CD4-positive, alpha-beta T cell treated with Interferon gamma for 1 hour (primary cell): ENCODE data around the gene SERPINA10.
"Not testable (repeated sequence)": the region's sequence is repeated elsewhere in the genome, so short reads cannot be mapped to it uniquely, and the experiment has no call there.

ENCODE experiments used
- DNase-seq: peaks from one replicate; pipeline ENCODE4 v3.0.0-alpha.2; 2020

Gene SERPINA10

DNA sequence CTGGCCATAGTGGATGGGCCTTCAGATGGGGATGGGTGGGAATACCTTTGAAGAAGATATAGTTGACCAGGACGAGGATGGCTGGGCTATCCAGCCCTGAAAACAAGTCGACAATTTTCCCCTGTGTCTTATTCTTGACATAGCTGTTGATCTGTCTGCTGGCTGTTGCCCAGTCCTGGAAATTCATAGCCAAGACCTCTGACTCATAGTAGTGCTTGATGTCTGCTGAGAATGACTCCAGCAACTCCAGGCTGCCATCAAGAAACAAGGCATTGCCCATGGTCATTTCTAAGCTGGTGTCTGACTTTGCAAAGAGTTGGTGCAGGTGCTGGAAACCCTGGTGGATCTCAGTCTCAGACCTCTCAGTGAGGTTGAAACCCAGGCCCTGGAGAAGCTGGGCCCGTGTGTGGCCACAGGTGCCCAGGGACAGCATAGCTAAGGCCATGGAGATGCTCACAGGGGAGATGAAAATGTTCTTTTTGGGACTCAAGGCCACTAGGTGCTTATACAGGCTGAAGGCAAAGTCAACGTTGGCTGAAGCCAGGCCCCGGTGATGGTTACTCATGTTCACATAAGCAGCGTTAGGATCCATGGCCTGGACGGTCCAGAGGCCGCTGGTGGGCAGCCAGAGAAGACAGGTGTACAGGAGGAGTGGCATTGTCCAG is 21.1 kb upstream of the SERPINA10 start:
- DNase-seq = no peak

DNA sequence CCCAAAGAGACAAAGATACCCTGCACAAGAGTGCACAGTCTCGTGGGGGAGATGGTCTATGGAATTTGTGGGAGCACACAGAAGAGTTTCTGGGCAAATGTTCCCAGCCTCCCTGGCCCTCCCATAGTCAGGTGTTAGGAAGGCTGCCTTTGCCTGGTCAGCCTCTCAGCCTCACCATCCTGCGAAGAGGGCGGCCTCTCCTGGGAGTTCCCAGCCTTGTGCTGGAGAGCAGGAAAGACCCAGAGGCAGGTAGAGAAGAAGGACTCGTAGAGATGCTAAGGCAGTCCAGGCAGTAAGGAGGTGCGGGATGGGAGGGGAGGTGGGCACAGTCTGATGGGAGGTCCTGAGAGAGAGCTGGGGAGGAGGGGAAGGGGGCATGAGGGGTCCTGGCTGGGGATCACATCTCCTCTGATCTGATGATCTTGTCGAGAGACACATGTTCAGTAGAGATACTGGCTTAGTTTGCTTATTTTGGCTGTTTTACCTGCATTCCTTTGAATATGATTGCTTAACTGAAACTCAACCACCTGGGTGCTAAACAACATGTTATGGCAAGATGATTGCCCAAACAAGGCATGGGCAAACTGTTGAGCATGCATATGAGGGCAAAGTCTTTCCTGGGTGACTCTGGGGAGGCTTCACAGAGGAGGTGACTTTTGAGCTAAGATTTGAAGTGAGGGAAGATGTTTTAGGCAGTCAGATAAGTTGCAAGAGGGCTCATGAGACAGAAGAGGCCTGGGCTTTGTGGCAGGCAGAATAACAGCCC is 19.6 kb upstream of the SERPINA10 start:
- no peak for DNase-seq

GRCh38 chr14:94310248-94310647 is 17.2 kb upstream of the SERPINA10 start:
- DNase-seq = no peak

DNA sequence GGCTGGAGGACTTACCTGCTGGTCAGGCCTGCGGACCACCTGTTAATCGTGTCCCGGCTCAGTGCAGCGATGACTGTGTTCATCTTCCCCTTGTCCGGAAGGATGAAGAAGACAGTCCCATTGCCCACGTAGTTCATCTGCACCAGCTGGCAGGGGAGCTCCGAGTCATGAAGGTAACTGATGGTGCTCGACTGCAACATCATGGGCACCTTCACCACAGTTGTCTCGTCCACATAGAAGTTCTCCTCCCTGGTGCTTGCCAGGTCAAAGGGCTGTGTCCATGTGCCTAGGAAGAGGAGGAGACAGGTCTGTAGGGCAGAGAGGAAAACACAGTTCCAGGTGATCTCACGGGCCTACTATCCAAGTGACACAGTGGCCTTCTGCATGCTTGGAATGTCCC is 16.7 kb upstream of the SERPINA10 start:
- no peak for DNase-seq

DNA sequence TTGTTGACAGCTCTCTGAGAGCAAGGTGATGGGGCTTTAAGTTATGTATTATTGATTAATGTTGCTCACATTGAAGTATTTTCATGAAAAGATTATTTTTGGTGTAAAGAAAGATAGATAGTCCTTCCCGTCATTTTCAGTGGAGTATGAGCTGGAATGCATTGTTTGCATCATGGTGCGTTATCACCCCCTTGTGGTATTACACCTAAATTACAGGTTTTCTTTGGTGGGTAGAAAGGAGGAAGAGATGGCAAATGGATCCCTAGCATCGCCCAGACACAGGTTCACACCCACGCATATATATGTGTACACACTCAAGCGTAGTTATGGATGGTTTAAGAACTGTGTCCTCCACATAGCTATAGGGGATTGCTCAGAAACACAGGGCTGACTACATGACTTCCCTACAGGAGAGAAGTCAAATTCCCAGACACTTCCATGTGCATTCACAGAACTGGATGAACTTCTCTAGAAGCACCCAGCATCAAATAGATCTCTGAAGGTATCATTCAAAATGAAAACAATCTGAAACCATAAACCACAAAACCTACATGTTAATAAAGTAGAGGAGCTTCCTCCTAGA is 14.4 kb upstream of the SERPINA10 start:
- DNase-seq = no peak

DNA sequence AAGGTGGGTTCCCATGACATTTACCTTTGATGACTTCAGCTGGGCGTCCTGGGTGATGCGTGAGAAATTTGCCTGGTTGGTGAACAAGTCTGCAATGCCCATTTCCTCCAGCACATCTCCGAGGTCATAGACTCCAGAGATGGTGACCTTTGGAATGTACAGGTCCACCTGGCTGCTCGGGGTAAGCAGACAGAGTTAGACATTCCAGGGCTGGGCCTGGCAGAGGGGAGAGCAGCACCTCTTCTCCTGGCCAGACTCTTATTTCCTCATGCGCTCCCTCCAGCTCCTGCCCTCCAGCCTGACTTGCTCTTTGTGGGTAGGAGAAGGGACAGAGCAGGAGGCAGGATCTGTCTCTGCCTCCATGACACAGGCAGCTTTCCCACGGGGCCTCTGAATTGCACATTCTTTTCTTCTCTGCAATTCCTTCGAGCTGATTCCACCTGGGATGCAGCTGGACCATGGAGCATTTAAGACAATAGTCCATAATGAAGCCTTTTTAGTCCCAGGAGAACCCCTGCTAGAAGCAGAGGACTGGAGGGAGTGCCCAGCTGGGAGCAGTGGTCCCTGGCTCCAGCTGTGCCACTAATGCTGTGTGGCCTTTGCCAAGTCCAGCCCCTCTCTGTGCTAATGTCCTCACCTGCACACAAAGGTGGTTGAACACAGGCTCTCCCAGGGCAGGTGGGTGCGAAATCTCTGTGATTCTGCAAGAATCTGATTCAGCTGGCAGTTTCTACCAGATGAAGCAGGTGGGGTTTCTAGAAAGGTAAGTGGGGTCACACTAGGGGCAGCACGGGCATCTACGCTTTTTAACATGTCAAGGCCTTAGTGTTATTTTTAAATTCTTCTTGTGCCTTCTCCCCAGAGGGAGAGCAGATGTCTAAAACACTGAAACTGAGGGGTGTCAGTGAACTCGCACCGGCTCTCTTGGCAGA is 13.2 kb upstream of the SERPINA10 start:
- no peak for DNase-seq

DNA sequence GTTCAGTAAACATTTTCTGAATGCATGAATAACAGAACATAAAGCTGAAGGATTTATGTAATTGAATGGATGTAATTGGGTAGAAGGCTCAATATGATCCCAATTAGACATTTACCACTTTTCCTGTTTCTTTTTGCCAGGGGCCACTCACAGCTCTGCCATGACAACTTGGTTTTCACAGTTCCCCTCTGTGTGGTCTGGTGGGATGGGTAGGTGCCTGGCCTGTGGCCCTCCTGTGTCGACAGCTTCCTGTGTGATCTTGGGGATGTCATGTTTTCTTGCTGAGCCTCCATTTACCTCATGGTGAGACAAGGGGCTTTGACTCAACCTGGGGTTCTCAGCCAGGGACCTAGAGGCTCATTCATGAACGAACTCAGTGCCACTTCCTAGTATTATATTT is 12.6 kb upstream of the SERPINA10 start:
- no peak for DNase-seq

GRCh38 chr14:94304243-94304642 is 11.2 kb upstream of the SERPINA10 start:
- DNase-seq = no peak

DNA sequence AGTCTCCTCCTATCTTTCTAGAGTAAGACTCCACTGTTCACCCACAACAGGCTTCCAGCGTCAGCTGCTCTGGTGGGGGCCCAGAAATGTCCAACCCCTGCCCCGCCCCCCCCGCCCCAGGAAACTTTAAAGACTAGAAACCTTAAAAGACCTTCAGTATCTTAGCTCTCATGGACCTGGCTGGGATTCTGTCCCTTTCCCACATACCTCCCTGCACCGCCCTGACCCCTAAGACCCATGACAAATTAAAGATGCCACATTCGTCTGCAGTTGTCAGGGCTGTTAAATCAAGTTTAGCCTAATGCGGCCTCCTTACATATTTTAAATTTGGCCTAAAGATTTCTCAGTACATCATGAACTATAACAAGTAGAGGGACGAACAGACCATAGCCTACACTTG is 10.0 kb upstream of the SERPINA10 start:
- no peak for DNase-seq

GRCh38 chr14:94298130-94298529 is 5.1 kb upstream of the SERPINA10 start:
- no peak for DNase-seq

- not testable (repeated sequence) for DNase-seq
Measured at GRCh38 chr14:94296181-94296545, 3.1 kb upstream of the SERPINA10 start.

DNA sequence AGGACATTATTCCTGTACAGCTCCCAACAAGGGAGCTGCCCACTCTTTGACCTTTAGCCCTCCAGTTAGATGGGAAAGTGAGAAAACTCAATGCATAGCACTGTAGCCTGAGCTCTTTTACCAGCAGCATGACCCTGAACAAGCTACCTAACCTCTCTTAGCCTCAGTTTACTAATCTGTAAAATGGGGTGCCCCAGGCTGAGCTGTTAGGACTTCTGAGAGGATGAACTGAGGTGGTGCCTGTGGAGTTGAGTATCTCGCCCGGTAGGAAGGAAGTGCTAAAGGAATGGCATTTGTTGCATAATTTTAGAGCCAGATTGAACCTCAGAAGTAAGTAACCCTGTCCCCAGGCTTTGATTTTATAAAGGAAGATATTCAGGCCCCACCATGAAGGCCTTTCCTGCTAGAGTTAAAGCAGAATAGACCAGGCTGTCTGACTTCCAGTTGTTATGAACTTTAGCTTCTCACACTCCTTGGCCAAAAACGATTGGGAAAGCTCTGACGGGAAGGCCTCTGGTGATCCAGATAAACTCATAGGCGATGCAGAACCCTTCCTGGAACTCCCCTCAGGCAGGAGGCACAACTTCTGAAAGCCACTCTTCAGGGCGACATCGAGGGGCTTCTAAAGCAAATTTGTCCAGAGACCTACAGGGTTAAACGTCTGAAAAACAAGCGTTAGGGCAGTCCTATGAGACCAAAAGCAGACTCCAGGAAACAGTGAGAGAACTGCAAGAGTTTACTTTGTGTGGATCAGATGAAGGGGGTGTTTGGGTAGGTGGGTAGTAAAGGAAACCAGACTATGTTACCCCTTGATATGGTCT is 2.5 kb upstream of the SERPINA10 start:
- no peak for DNase-seq

DNA sequence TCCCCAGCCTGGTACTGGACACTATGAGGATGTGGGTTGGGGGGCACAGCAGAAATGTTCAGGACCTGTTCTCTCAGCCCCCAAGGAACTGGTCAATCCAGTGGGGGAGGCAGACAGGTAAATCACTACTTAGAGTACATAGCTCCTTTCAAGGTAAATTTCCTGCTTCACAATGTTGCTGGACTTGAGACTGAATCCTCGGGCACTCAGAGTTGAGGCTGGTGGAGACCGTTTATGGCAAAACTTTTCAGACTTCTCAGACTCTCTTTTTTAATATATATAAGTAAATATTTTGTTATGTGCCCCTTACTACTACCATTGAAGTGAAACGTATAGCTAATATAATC is 483 bp upstream of the SERPINA10 start:
- DNase-seq = no peak

- no peak for DNase-seq
Measured at GRCh38 chr14:94292526-94292871, 569 bp downstream of the SERPINA10 start.

- no peak for DNase-seq
Measured at GRCh38 chr14:94291906-94292525, 1.1 kb downstream of the SERPINA10 start.

GRCh38 chr14:94291159-94291905 is 1.7 kb downstream of the SERPINA10 start:
- DNase-seq = no peak

DNA sequence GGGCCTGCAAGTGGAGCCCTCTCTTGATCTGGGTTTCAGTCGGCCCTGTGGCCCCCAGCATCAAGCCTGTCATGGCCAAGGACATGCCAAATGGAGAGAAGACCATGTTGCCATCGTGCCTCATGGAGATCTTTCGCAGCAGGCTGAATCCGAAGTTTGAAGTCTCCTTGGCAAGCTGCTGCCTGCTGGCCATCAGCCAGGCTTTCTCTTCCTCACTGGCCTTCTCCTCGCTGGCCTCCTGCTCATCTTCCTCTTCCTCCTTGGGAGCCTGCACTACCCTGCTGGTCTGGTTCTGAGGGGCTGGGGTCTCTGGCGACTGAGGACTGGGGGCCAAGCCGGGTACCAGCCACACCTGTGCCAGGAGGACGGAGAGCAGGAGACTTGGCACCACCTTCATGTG is 2.9 kb downstream of the SERPINA10 start:
- no peak for DNase-seq

- no peak for DNase-seq
Measured at GRCh38 chr14:94288610-94289465, 4.2 kb downstream of the SERPINA10 start.

DNA sequence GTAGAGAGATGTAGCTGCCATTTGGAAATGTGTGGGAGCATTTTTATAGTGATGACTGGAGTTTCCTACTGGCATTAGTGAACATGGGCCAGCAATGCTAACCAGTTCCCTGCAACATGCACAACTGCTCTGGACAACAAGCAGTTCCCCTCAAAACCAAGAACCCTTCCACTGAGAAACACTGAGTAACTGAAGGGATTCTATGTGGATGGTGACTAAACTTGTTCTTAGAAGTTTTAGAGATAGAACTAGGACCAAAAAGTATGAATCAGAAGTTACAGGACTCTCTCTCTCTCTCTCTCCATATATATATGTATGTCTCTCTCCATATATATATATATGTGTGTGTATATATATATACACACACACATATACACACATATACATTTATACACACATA is 7.9 kb downstream of the SERPINA10 start:
- DNase-seq = no peak

DNA sequence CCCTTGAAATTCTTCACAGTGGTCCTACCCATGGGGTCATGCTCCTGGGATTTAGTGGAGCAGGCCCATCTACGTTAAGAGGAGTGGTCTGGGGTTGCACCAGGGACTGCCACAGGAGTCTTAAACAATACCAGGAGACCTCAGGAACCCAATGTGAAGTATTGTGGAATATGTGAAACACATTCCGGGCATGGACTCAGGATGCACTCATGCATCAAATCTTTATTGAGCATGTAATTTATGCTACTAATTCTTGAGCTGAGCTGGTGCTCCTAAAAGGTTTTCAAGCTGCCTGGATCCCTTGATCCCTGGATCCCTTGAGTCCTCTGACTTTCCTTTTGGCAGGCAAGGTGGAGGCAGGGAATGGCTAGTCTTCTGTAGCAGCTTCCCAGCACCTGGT is 8.8 kb downstream of the SERPINA10 start:
- no peak for DNase-seq
